Lower lobe of right lung (tissue), 2 donors: ENCODE data around the gene ADO. TPM values are rescaled to one million over a fixed set of nuclear protein-coding genes. Genes with fewer than 3 reads are reported as not detected.

ENCODE experiments used
- ATAC-seq, 2 donors: fragments of 200-7000 bp; cut with Tn5 transposase; one replicate each; pipeline ENCODE4 v1.9.1; 2020 to 2022; ENCODE audit warnings: mild to moderate bottlenecking in 2 of 2, moderate library complexity in 2 of 2
- DNase-seq: peaks from one replicate; pipeline ENCODE4 v3.0.0-alpha.2; 2020
- H3K27ac ChIP-seq: fragments of 200-600 bp; one replicate; pipeline ENCODE4 v1.8.0; 2022
- H3K27me3 ChIP-seq: fragments of 200-600 bp; one replicate; pipeline ENCODE4 v1.8.0; 2022; ENCODE audit warnings: low read depth
- H3K36me3 ChIP-seq: fragments of 200-600 bp; one replicate; pipeline ENCODE4 v1.8.0; 2022; ENCODE audit warnings: mild to moderate bottlenecking
- H3K4me1 ChIP-seq: fragments of 200-600 bp; one replicate; pipeline ENCODE4 v1.8.0; 2022
- H3K4me3 ChIP-seq: fragments of 200-600 bp; one replicate; pipeline ENCODE4 v1.8.0; 2022; ENCODE audit warnings: mild to moderate bottlenecking
- H3K9me3 ChIP-seq: fragments of 200-600 bp; one replicate; pipeline ENCODE4 v1.8.0; 2022
- intact Hi-C: fragments of 100-400 bp; cut with DNase I; formaldehyde crosslinking; loops from one replicate; pipeline ENCODE4 v1.11.0; 2022
- total RNA-seq: library from RNA; stranded (reverse); fragmentation: NEBNext Ultra II Directional; extraction: Animal tissue kit (Norgen Biotek cat#: 25700); gene quantifications from one replicate; pipeline ENCODE4 v1.2.1, GENCODE V29; 2021
- TF ChIP-seq, protein P1 (sequence below): fragments of 200-600 bp; IDR thresholded peaks from one replicate; pipeline ENCODE4 v1.8.0; 2022; ENCODE audit warnings: antibody characterized with exemption, mild to moderate bottlenecking
- donor health status: DM: no; HTN: yes; CAD: no; lungs with severe emphysema.

ADO gene
- total RNA-seq, 1 donor from 2014 or later, result 16.3 TPM

DNA sequence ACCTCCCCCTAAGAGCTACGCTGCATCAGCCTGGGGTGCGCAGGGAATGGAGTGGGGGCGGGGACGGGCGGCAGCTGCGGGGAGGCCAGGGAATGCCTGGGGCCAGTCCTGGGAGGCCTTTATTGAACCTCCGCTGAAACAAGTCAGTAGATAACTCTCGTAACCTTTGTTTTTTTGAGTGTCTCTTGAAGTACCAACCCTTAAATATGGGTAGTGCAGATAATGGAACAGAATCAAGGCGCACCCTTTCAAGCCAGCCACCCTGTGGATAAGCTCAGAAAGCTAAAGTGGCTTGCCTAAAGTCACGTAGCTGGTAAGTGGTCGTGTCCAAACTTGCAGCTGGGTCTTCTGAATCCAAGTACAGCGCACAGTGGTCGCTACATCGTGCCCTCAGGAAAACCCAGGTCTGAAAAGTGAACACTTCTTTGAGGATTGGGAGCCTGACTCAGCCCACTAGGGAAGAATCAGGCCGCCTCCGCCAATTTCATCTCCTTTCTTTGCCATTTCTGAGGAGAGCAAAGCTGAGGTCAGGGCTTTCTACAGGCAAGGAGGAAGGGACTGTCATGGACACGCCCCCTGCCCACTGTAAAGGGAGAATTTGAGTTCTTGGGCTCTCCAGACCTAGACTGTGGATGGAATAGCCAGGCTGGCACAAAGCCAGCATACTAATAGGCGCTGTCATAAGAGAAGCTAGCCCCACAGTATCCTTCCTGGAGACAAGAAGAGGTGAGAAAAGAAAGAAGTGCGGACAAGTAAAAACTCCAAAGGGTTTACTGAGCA lies 14.8 kb downstream of the ADO start:
- H3K27me3 ChIP-seq, result peaks cover 43% of the 10 kb centered on the region
- no peaks in the 10 kb centered on the region for H3K9me3 ChIP-seq
- no peaks in the 10 kb centered on the region for H3K36me3 ChIP-seq
- intact Hi-C loops, result no loop called here
- TF ChIP-seq, protein P1, sequence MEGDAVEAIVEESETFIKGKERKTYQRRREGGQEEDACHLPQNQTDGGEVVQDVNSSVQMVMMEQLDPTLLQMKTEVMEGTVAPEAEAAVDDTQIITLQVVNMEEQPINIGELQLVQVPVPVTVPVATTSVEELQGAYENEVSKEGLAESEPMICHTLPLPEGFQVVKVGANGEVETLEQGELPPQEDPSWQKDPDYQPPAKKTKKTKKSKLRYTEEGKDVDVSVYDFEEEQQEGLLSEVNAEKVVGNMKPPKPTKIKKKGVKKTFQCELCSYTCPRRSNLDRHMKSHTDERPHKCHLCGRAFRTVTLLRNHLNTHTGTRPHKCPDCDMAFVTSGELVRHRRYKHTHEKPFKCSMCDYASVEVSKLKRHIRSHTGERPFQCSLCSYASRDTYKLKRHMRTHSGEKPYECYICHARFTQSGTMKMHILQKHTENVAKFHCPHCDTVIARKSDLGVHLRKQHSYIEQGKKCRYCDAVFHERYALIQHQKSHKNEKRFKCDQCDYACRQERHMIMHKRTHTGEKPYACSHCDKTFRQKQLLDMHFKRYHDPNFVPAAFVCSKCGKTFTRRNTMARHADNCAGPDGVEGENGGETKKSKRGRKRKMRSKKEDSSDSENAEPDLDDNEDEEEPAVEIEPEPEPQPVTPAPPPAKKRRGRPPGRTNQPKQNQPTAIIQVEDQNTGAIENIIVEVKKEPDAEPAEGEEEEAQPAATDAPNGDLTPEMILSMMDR, result no peak
- H3K4me3 ChIP-seq, result no peak overlapping the region
- ATAC-seq (no peak), DNase-seq (no peak)
- no peak overlapping the region for H3K27ac ChIP-seq
- H3K4me1 ChIP-seq, result peaks cover 42% of the 10 kb centered on the region

DNA sequence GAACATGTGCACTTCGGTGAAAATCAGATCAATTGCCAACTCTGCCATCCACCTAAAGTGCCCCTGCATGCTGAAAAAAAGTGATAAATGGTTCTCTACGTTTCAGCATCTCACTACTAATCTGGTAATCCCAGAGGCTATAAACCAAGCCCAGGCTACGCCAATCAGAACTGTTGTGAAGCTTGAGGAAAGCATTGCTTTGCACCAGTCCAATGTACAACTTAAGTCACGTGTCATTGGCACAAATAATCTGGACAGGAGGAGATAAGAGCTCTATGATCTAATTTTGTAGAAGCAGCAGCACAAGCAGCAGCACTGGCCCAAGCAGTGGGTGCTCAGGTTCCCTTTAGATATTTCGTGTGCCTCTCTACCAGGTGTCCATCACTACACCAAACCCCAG lies 16.1 kb downstream of the ADO start:
- intact Hi-C loops, result no loop called here
- Histone ChIP-seq H3K9me3 (no peaks in the 10 kb centered on the region), H3K36me3 (no peaks in the 10 kb centered on the region), H3K4me1 (peaks cover 30% of the 10 kb centered on the region), H3K27me3 (peaks cover 30% of the 10 kb centered on the region), H3K27ac (no peak overlapping the region), H3K4me3 (no peak overlapping the region)
- DNase-seq (no peak), ATAC-seq (no peak)
- TF ChIP-seq, protein P1, result no peak

DNA sequence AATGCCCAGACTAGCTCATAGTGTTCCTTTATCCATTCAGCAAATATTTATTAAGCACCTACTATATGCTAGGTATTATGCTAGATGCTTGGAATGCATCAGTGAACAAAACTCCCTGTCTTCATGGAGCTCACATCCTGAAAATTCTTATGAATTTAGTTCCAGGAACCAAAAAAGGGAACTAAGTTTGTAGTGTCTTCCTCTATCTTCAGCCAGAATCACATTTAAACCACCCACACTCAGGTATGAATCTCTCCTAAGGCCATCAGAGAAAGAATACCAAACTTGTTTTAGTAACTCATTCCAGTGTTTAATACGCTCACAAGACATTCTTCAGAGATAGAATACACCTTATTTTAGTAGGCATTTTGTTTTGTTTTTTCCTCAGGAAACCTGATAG lies 21.8 kb downstream of the ADO start:
- intact Hi-C loops, result no loop called here
- Histone ChIP-seq H3K27ac (no peak overlapping the region), H3K4me3 (no peak overlapping the region), H3K27me3 (no peaks in the 10 kb centered on the region), H3K4me1 (no peaks in the 10 kb centered on the region), H3K9me3 (no peaks in the 10 kb centered on the region), H3K36me3 (no peaks in the 10 kb centered on the region)
- ATAC-seq, result no peak
- no peak for DNase-seq
- TF ChIP-seq, protein P1, result no peak

DNA sequence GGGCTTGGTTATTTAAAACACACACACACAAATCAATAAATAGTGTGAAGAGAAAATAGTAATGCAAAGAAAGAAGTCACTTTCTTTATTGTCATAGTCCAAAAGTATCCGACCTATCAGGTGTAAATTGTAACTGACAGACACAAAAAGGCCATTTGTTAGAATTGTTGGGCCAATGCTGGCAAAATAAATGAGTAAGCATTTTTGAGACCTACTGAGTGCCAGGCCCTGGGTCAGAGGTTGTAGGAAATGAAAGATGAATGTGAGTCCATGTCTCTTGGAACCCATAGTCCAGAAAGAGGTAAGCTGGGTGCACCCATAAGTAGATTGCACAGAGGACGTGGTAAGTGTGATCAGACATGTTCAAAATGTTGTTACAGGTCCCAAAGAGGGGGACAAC lies 25.1 kb downstream of the ADO start:
- Histone ChIP-seq H3K4me1 (no peaks in the 10 kb centered on the region), H3K27ac (no peak overlapping the region), H3K36me3 (no peaks in the 10 kb centered on the region), H3K4me3 (no peak overlapping the region), H3K27me3 (no peaks in the 10 kb centered on the region), H3K9me3 (no peaks in the 10 kb centered on the region)
- TF ChIP-seq, protein P1, result no peak
- ATAC-seq (no peak), DNase-seq (no peak)
- intact Hi-C loops, result no loop called here

DNA sequence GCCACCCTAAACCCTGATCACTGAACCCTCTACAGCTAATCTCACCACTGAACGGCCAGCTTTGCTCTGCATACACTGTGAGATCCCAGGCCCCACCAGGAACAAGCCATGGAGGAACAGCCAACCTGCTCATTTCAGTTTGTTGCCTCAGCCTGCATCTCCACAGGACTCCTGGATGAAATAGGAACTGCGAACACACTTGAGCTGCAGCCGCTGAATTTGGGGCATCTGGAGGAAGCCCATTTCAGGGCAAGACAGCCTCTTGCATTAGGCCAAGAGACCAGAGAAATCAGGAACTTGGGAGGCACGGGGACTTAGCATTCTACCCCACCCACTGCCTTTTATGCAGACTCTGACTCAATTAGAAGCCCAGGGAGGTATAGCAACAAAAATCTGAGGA lies 26.2 kb downstream of the ADO start:
- ATAC-seq (no peak), DNase-seq (no peak)
- intact Hi-C loops, result no loop called here
- TF ChIP-seq, protein P1, result no peak
- Histone ChIP-seq H3K4me3 (no peak overlapping the region), H3K27ac (no peak overlapping the region), H3K4me1 (no peaks in the 10 kb centered on the region), H3K27me3 (no peaks in the 10 kb centered on the region), H3K9me3 (no peaks in the 10 kb centered on the region), H3K36me3 (no peaks in the 10 kb centered on the region)
